A673 (cell line): ENCODE measurements around the gene ASAP3.

Source experiments
- CTCF ChIP-seq: fragments of 300-800, 200-600 bp; sonication (generic); conservative IDR thresholded peaks from 2 replicates; pipeline ENCODE4 v1.5.1; 2017; ENCODE audit warnings: low read depth, mild to moderate bottlenecking, antibody characterized with exemption, low read length, moderate library complexity, mixed read lengths
- EZH2 ChIP-seq: fragments of 200-600 bp; sonication (generic); IDR thresholded peaks from 2 replicates; pipeline ENCODE4 v1.6.1; 2017; ENCODE audit warnings: borderline replicate concordance, low read depth, mild to moderate bottlenecking, mixed read lengths, antibody characterized with exemption, low read length; ENCODE audit not compliant: poor library complexity, severe bottlenecking

- TF ChIP-seq CTCF (no peak), EZH2 (no peak)
Measured at GRCh38 chr1:23395154-23395724, 88.7 kb downstream of the ASAP3 start.
